Anterior cingulate cortex (tissue), 58 donors: Measurements from ENCODE around the gene POMT1.

Experiments
- DNase-seq, 58 donors: peaks; one replicate each; lab custom pipeline; 2025; lab: John Stamatoyannopoulos, UW

Gene POMT1

DNA sequence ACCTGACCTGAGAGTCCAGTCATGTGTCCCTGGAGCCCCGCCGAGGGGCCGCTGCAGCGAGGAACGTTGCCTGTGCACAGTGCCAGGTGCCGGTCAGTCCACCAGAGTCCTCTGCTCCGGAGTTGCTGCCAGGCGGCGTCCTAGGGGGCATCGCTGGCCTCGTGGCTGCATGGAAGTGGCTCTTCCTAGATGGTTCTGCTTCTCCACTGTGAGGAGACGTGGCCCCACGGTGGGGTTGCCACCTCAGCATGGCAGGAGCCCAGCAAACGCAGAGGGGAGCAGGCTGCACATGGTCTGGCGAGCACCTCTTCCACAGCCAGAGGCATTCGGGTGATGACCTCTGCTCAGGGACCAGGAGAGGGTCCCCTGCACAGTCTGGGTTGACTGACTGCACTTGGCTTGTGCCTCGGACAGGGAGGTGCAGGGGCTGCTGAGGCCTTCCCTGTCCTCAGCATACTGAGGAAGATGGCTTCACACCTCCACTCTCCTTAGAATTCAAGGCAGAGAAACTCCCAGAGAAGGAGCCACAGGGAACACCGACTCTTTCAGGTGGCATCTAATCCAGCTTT is 25.9 kb upstream of the POMT1 start:
- peak in 4 of 58 donors; percentile 13 to 28 (median 18) for DNase-seq

DNA sequence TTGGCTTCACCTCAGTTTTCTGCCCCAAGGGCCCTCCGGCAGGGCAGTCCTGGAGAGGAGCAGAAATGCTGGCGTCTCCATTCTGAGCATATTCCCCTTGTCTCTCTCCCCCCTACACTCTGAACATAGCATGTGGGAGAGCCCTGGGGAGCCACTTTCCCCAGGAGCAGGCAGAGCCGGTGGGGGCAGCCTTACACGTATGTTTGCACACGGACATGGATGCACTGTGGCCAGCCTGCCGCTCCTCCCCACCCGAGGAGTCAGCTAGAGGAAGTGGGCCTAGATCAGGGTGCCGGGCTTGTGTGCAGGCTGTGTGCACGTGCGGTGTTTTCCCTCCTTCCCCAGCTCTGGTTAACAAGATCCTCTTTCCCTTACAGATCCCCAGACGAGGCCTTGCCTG is 25.4 kb upstream of the POMT1 start:
- DNase-seq: no peak

DNA sequence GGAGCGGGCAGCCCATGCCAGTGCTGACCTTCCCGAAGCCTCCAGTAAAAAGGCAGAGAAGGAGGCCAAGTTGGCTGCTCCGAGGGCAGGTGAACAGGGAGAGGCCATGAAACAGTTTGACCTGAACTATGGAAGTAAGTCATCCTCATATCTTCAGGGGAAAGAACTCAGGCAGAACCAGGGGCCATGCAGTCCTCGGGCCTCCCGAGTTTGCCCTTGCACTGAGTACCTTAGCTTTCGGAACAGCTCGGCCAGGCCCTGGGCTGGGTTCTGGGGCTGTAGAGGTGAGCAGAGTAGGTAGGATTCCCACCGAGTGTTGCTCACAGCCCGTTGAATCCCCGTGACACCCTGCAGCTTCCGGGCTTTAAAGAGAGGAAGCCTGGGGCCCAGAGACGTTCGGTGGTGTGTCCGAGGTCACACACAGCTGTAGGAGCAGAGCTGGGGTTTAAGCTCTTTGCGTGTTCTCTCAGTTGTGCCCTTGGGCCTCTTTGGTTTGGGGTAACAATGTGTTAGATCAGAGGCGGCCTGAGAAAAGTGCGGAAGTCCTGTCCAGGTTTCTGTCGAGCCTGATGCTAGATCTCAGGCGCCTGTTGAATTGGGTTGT is 24.8 kb upstream of the POMT1 start:
- no peak for DNase-seq

- DNase-seq: peak in 4 of 58 donors; percentile 15 to 58 (median 18)
These were observed 24.3 kb upstream of the POMT1 start for GRCh38 chr9:131478421-131478868.

- DNase-seq: no peak
These were observed 23.8 kb upstream of the POMT1 start for GRCh38 chr9:131478911-131479310.

DNA sequence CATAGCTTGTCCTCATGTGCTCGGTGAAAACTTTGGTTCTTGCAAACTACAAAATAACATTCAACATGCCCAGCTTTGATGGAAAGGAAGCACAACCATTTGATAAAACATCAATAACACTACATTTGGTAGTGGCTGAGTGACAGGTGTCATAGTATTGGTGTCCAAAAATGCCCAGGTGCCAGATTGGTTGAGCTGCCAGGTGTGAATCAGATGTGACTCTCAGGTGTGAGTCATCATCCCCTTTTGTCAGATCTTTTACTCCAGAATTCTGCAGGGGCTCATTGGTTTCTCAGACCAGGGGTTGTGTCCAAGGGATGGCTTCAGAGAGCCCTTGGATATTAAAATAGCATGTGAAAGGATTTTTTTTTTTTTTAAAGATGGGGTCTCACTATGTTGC is 22.5 kb upstream of the POMT1 start:
- no peak for DNase-seq

GRCh38 chr9:131481441-131482342 is 21.0 kb upstream of the POMT1 start:
- DNase-seq: no peak

DNA sequence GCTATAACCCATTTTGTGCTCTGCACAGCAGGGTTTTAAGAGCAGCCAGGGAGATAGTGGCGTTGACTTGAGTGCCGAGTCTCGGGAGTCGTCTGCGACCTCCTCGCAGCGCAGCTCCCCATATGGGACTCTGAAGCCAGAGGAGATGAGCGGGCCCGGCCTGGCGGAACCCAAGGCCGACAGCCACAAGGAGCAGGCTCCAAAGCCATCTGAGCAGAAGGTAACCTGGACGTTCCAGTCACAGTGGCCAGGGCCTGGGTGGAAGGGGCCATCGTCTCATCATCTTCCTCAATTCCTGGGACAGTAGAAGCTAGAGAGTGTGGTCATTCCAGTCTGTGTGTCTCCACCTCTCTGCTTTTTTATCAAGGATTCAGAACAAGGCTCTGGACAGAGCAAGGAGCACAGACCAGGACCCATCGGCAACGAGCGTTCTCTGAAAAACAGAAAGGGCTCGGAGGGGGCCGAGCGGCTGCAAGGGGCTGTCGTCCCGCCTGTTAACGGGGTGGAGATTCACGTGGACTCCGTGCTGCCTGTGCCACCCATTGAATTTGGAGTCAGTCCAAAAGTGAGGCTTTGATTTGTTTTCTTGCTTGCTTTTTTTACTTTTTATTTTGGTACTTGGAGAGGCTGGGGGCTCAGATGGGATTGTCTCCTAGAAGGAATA is 20.2 kb upstream of the POMT1 start:
- no peak for DNase-seq

- DNase-seq: no peak
These were observed 19.2 kb upstream of the POMT1 start for GRCh38 chr9:131483319-131484050.

DNA sequence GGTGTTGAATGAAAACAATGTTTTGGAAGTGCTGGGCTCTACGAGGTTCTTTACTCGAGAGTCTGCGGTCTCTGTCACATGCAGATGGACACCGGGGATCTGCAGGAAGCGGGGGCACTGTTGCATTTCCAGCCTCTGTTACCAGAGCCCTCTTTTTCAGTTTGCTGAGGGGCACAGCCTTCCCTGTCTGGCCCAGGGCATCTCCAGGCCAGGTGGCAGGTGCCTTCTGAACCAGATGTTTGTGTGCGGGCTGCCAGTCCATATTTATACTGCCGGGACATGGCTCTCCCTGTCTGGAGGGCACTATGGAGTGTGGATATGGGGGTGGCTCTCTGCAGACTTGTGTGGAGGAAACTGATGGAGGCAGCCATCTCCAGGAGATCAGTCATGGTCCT is 18.7 kb upstream of the POMT1 start:
- no peak for DNase-seq

DNA sequence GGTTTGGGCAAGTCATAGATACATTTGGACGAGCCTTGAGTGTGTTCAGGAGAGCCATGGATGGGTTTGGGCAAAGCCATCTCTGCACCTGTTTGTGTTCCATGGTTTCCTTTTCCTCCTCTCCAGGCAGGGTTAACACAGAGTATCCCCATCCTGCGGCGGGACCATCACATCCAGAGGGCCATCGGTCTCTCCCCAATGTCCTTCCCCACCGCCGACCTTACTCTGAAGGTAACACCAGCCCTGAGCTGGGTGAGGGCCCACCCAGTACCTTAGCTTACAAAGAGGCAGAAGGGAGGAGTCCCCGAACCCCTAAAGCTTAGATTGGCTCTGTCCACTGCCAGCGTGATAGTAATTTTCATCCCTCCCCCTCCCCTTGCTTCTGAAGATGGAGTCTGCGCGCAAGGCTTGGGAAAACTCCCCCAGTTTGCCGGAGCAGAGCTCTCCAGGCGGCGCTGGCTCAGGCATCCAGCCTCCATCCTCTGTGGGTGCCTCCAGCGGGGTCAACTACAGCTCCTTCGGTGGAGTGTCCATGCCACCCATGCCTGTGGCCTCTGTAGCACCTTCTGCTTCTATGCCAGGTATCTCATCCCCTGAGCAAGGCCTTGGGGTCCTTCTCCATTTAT is 18.0 kb upstream of the POMT1 start:
- no peak for DNase-seq

DNA sequence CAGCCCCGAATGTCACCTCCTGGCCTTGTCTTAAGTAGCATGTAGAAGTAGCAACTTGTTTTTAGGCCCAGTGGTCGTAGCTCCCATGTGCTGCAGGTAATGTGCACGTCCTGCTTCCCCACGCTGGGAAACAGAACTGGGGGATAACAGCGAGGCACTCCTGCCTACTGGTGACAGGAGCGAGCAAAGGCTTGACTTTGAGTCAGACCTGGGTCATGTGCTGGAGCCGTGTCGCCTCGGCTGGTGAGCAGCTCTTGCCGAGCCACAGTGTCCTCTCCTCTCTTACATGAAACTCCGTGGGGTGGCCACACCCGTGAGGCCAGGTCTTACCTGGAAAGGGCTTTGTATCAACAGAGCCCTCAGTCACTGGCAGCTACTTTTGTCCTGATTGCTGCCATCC is 17.5 kb upstream of the POMT1 start:
- DNase-seq: no peak

DNA sequence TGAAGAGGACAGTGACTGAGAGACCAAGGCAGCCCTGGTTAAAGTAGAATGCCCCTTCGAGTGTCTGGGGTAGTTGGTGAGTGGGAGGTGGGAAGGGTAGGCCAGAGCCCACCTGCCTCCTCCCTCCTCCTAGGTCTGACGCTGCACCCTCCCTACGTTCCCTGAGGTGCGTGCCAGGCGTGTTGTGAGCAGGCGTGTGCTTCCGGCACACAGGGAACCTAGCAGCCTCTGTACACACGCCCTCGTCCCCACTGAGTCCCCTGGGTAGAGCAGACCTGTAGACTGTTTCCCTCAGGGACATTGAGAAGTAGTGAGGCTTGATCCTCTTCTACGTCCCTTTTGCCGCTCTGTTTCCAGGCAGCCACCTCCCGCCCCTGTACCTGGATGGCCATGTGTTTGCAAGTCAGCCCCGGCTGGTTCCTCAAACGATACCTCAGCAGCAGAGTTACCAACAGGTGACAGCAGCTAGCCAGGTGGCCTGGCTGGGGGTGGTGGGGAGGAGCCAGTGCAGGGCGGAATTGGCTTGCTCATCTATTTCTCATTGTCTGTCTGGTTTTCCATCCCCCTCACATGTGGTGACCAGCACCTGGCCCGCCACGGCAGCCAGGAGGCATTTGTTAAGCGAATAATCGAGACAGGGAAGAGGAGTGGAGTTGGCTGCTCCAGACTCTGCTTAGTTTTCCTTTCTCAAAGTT is 16.8 kb upstream of the POMT1 start:
- no peak for DNase-seq

GRCh38 chr9:131487001-131487400 is 15.7 kb upstream of the POMT1 start:
- no peak for DNase-seq

DNA sequence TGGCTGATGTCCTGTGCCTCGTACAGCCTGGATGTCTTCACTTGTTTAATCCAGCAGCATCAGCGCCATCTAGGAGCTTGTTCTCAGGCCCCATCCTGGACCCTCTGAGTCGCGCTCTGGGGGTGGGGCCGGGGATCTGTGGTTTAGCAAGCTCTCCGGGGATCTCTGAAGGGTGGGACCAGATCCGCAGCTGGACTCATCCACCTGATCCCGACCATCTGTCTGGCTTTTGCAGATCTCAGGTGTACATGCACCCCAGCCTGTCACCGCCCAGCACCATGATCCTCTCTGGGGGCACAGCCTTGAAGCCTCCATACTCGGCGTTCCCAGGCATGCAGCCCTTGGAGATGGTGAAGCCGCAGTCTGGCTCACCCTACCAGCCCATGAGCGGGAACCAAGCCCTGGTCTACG is 15.1 kb upstream of the POMT1 start:
- DNase-seq: no peak

DNA sequence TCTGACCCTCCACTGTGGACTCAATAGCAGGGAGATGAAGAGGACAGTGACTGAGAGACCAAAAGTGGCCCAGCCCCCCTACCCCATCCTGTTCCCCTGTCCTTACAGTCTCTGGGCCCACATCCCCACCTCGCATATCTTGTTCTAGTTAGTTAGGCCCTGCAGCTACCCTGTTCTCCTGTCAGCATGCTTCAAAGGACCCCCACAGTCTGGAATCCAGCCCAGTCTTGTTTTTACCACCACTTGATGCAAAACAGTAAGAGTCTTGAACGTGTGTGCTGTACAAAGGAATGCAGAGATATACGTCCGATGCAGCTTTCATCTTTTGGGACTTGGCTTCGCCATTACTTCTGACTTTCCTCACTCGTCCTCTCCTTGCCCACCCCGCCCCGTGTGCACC is 12.2 kb upstream of the POMT1 start:
- DNase-seq: no peak

DNA sequence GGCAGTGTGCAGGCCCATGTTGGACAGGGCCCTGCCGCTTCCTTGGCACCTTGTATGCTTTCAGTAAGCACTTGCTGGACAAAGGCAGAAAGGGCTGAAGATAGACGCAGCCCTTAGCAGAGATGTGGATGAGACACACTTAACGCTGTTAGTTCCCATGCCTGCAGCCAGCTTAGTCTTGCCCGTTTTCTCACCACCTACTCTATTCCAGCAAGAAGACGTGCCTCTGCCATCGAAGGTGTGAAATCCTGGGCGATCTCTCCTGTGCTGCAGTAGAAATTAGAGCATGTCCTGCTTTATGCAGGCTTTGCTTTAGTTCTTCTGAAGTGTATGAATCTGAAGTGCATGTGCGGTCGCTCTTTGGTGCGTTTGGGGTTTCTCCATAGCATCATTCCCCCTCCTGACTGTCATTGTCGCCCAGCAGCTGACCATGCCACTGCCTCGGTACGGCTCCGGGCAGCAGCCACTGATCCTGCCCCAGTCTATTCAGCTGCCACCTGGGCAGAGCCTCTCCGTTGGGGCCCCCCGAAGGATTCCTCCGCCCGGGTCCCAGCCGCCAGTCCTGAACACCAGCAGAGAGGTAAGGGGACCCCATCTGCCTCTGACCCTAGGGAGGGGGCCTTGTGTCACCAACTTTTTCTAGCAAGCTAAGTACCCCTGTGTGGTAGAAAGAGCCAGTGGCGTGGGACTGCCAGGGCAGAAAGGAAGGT is 11.6 kb upstream of the POMT1 start:
- DNase-seq: peak in 22 of 58 donors; percentile 18 to 79 (median 45)

DNA sequence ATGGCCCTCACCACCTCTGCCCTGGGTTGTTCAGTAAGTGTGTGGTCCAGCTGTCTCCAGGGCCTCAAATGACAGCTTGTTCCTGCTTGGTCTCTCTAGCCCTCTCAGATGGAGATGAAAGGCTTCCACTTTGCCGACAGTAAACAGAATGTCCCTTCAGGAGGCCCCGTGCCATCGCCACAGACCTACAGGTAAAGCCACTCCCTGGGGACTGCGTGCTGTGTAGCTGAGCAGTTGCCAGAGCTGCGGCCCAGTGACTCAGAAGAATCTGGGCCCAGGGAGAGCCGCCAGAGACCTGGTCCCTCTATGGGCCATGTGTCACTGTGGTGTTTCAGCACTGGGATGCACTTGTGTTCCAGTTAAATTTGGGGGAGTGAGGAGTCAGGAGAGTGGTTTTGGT is 10.6 kb upstream of the POMT1 start:
- no peak for DNase-seq
